Endothelial cell of umbilical vein (primary cell): Measurements from ENCODE around the gene IFNL3. TPM values are rescaled to one million over a fixed set of nuclear protein-coding genes. Genes with fewer than 3 reads are reported as not detected.

Experiments
- BruUV-seq: library from RNA; stranded (reverse); fragments of 400-500 nt; replicated peaks from 2 replicates; lab custom pipeline; 2021; lab: Mats Ljungman, UMichigan
- CTCF ChIA-PET: fragments of 300-600, 350-600 bp; sonication (Branson Sonifier 250); formaldehyde crosslinking; loops from one replicate; lab custom pipeline; 2021; ENCODE audit warnings: antibody characterized with exemption, inconsistent platforms; lab: Charles Lee
- POLR2A ChIA-PET: fragments of 300-600, 350-600 bp; sonication (Branson Sonifier 250); formaldehyde crosslinking; loops from one replicate; lab custom pipeline; 2021; ENCODE audit warnings: antibody characterized with exemption, inconsistent platforms; lab: Charles Lee
- DNase-seq: peaks from one replicate; pipeline ENCODE4 v3.0.0-alpha.2; 2011; ENCODE audit warnings: low read depth, low spot score
- FAIRE-seq: peaks from 2 replicates; lab custom pipeline; 2011; peaks lifted over from hg19 to GRCh38; lab: Jason Lieb, UNC
- H2AFZ ChIP-seq: 2 replicates; pipeline ENCODE4 v1.6.0; 2012; ENCODE audit warnings: low read depth, low read length, control low read depth, inconsistent platforms
- H3K27ac ChIP-seq: 2 replicates; pipeline ENCODE4 v1.5.1; 2011; ENCODE audit warnings: low read depth, mild to moderate bottlenecking, control low read depth, low read length, moderate library complexity; ENCODE audit not compliant: insufficient read depth
- H3K27me3 ChIP-seq, 2 experiments: 2 replicates each; pipeline versions ENCODE4 v1.6.0 to v1.6.1; 2011; ENCODE audit warnings: low read length in 2 of 2, mixed read lengths in 1 of 2; ENCODE audit not compliant: control insufficient read depth in 2 of 2, insufficient read depth in 2 of 2
- H3K36me3 ChIP-seq, 2 experiments: 2 replicates in 1 of 2; 3 replicates in 1 of 2; pipeline ENCODE4 v1.5.1; 2011; ENCODE audit warnings: low read length in 2 of 2, mild to moderate bottlenecking in 1 of 2, moderate library complexity in 1 of 2; ENCODE audit not compliant: control insufficient read depth in 2 of 2, insufficient read depth in 2 of 2; ENCODE audit errors: extremely low read depth in 1 of 2
- H3K4me1 ChIP-seq: 3 replicates; pipeline ENCODE4 v1.5.1; 2011; ENCODE audit warnings: mild to moderate bottlenecking, low read length; ENCODE audit not compliant: control insufficient read depth, insufficient read depth; ENCODE audit errors: extremely low read depth
- H3K4me2 ChIP-seq: 2 replicates; pipeline ENCODE4 v1.6.1; 2011; ENCODE audit warnings: low read length, control low read depth, mixed read lengths; ENCODE audit not compliant: insufficient read depth
- H3K4me3 ChIP-seq, 3 experiments: fragments of 200-600 bp in 1 of 3; sonication (generic), shearing (Covaris generic) in 1 of 3; replicated peaks in 1 of 3; 2 replicates each; pipeline ENCODE4 v1.5.1; 2011 to 2016; ENCODE audit warnings: control low read depth in 3 of 3, low read length in 3 of 3, mild to moderate bottlenecking in 2 of 3, inconsistent platforms in 1 of 3, low read depth in 1 of 3, moderate library complexity in 1 of 3; ENCODE audit not compliant: insufficient read depth in 1 of 3
- H3K79me2 ChIP-seq: 2 replicates; pipeline ENCODE4 v1.6.0; 2012; ENCODE audit warnings: low read length, inconsistent platforms; ENCODE audit not compliant: control insufficient read depth, insufficient read depth
- H3K9ac ChIP-seq: replicated peaks from 2 replicates; pipeline ENCODE3; 2011; ENCODE audit warnings: low read length, control low read depth; ENCODE audit not compliant: insufficient read depth; ENCODE audit errors: extremely low read depth
- H3K9me1 ChIP-seq: replicated peaks from 3 replicates; pipeline ENCODE4 v1.6.0; 2011; ENCODE audit warnings: mild to moderate bottlenecking, low read length; ENCODE audit not compliant: control insufficient read depth, insufficient read depth; ENCODE audit errors: extremely low read depth
- H3K9me3 ChIP-seq: replicated peaks from 2 replicates; pipeline ENCODE4 v1.5.1; 2012; ENCODE audit warnings: low read length, inconsistent platforms; ENCODE audit not compliant: control insufficient read depth, insufficient read depth
- H4K20me1 ChIP-seq: replicated peaks from 2 replicates; pipeline ENCODE3; 2011; ENCODE audit warnings: mild to moderate bottlenecking, low read length; ENCODE audit not compliant: control insufficient read depth, insufficient read depth; ENCODE audit errors: extremely low read depth
- CTCF ChIP-seq, 2 donors: IDR thresholded peaks; 1 replicate in 1 of 2; 2 replicates in 1 of 2; pipeline ENCODE4 v1.5.1; 2011; ENCODE audit warnings: low read length in 2 of 2, mild to moderate bottlenecking in 2 of 2, moderate library complexity in 2 of 2, control low read depth in 1 of 2, inconsistent platforms in 1 of 2, low read depth in 1 of 2; ENCODE audit not compliant: insufficient read depth in 1 of 2; ENCODE audit errors: extremely low read depth in 1 of 2
- EZH2 ChIP-seq: IDR thresholded peaks from 2 replicates; pipeline ENCODE4 v1.6.1; 2012; ENCODE audit warnings: borderline replicate concordance, low read depth, mild to moderate bottlenecking, moderate library complexity, low read length, inconsistent platforms; ENCODE audit not compliant: severe bottlenecking
- FOS ChIP-seq: IDR thresholded peaks from 2 replicates; pipeline ENCODE4 v1.6.1; 2011; ENCODE audit warnings: mild to moderate bottlenecking, low read length, moderate library complexity, borderline replicate concordance; ENCODE audit not compliant: insufficient read depth
- GATA2 ChIP-seq: IDR thresholded peaks from 2 replicates; pipeline ENCODE4 v1.7.0; 2011; ENCODE audit warnings: low read depth, mild to moderate bottlenecking, moderate library complexity, mixed read lengths, low read length; ENCODE audit not compliant: insufficient read length, insufficient read depth
- JUN ChIP-seq: IDR thresholded peaks from 2 replicates; pipeline ENCODE4 v1.6.1; 2011; ENCODE audit warnings: borderline replicate concordance, low read depth; ENCODE audit not compliant: insufficient read length, insufficient read depth
- MAX ChIP-seq: IDR thresholded peaks from 2 replicates; pipeline ENCODE4 v1.6.1; 2011; ENCODE audit not compliant: insufficient read depth, insufficient read length
- MYC ChIP-seq: IDR thresholded peaks from one replicate; pipeline ENCODE4 v1.6.1; 2011; ENCODE audit warnings: mild to moderate bottlenecking, low read depth, low read length
- POLR2A ChIP-seq: IDR thresholded peaks from 2 replicates; pipeline ENCODE4 v1.6.1; 2012; ENCODE audit warnings: low read depth, mild to moderate bottlenecking, control low read depth, low read length
- POLR2AphosphoS5 ChIP-seq: IDR thresholded peaks from 2 replicates; pipeline ENCODE4 v1.6.1; 2012; ENCODE audit warnings: low read depth, mild to moderate bottlenecking, control low read depth, low read length, moderate library complexity; ENCODE audit not compliant: insufficient read depth
- dilution Hi-C: fragments of 300-500 bp; cut with MboI; formaldehyde crosslinking; loops from one replicate; pipeline ENCODE4 v1.15.0; 2019; ENCODE audit warnings: low sequenced_read_pairs; ENCODE audit not compliant: extremely low pct_ligation_motif_present
- intact Hi-C: fragments of 100-400 bp; cut with micrococcal nuclease; formaldehyde crosslinking; loops from one replicate; pipeline ENCODE4 v1.10.0; 2022
- polyA plus RNA-seq, 4 experiments: library from polyadenylated mRNA; depleted of rRNA in 3 of 4; stranded (reverse) in 3 of 4; unstranded in 1 of 4; fragments of >200 nt; gene quantifications; 2 replicates each; pipeline versions ENCODE4 v1.2.1 to v1.2.3, GENCODE V29; 2011 to 2012; ENCODE audit warnings: missing spikeins in 1 of 4
- total RNA-seq: library from RNA; stranded (reverse); gene quantifications from 2 replicates; pipeline ENCODE4 v1.2.3, GENCODE V29; 2021

The IFNL3 gene
- total and polyA plus RNA-seq, 2 donors (not counting 3 experiments of a cell fraction or from before 2014, with no cell fraction given), result not detected

- TF ChIP-seq MYC (no peak), GATA2 (no peak), FOS (no peak), JUN (no peak), POLR2AphosphoS5 (no peak), POLR2A (no peak), EZH2 (no peak), MAX (no peak), CTCF (IDR thresholded peaks at IDR 0.05; ENCODE audit: extremely low read depth in 1 of 2, insufficient read depth in 1 of 2, low read depth in 1 of 2, low read length in 2 of 2) (no peak)
- FAIRE-seq, result no peak
- ChIA-PET POLR2A (no interaction called here), CTCF (no interaction called here)
- Histone ChIP-seq H2AFZ (no peak overlapping the region), H3K27me3 (peaks cover 26 to 36% of the 10 kb centered on the region in 2 experiments), H4K20me1 (no peaks in the 10 kb centered on the region), H3K79me2 (no peaks in the 10 kb centered on the region), H3K36me3 (no peaks in the 10 kb centered on the region), H3K27ac (no peak overlapping the region), H3K9me3 (no peaks in the 10 kb centered on the region), H3K9ac (no peak overlapping the region), H3K4me2 (no peak overlapping the region), H3K4me3 (no peak overlapping the region), H3K4me1 (no peaks in the 10 kb centered on the region), H3K9me1 (no peaks in the 10 kb centered on the region)
- no peak for DNase-seq
- intact Hi-C loops (no loop called here), dilution Hi-C loops (no loop called here)
- BruUV-seq, result no TSS peak
Observed at GRCh38 chr19:39193803-39194202, 51.0 kb downstream of the IFNL3 start.

Other genes with a start within 250 kb of the IFNL3 start
- 4.2 and 6.5 TPM in 2 replicates for gene FBXO27, start 212.5 kb downstream of the IFNL3 start, total RNA-seq
- 3.5 and 4.9 TPM in 2 replicates for gene FBXO27, start 212.5 kb downstream of the IFNL3 start, polyA plus RNA-seq
- gene ACP7, start 160.6 kb downstream of the IFNL3 start, total RNA-seq, result 0.18 and 0.49 TPM in 2 replicates
- 0.03 and 0.04 TPM in 2 replicates for gene ACP7, start 160.6 kb downstream of the IFNL3 start, polyA plus RNA-seq
- gene PAK4, start 119.2 kb downstream of the IFNL3 start, total RNA-seq, result 49.6 and 55.4 TPM in 2 replicates
- 39.8 and 48.4 TPM in 2 replicates for gene PAK4, start 119.2 kb downstream of the IFNL3 start, polyA plus RNA-seq
- not detected in 2 replicates for gene NCCRP1, start 48.0 kb downstream of the IFNL3 start, total RNA-seq
- 0.06 TPM in 1 of 2 replicates, not detected in the other for gene NCCRP1, start 48.0 kb downstream of the IFNL3 start, polyA plus RNA-seq
- gene SYCN, start 40.7 kb downstream of the IFNL3 start, total RNA-seq, result not detected in 2 replicates
- not detected in 2 replicates for gene SYCN, start 40.7 kb downstream of the IFNL3 start, polyA plus RNA-seq
- not detected in 2 replicates for gene IFNL4, start 3.9 kb upstream of the IFNL3 start, total RNA-seq
- gene IFNL4, start 3.9 kb upstream of the IFNL3 start, polyA plus RNA-seq, result not detected in 2 replicates
- not detected in 2 replicates for gene IFNL2, start 23.4 kb upstream of the IFNL3 start, total RNA-seq
- not detected in 2 replicates for gene IFNL2, start 23.4 kb upstream of the IFNL3 start, polyA plus RNA-seq
- gene IFNL1, start 51.4 kb upstream of the IFNL3 start, total RNA-seq, result not detected in 2 replicates
- gene IFNL1, start 51.4 kb upstream of the IFNL3 start, polyA plus RNA-seq, result not detected in 2 replicates
- 1.4 and 1.5 TPM in 2 replicates for gene LRFN1, start 75.9 kb upstream of the IFNL3 start, total RNA-seq
- 0.38 and 0.39 TPM in 2 replicates for gene LRFN1, start 75.9 kb upstream of the IFNL3 start, polyA plus RNA-seq
- 39.5 and 41.5 TPM in 2 replicates for gene GMFG, start 91.0 kb upstream of the IFNL3 start, total RNA-seq
- 9.2 and 13.7 TPM in 2 replicates for gene GMFG, start 91.0 kb upstream of the IFNL3 start, polyA plus RNA-seq
- gene SAMD4B, start 97.4 kb upstream of the IFNL3 start, total RNA-seq, result 82.1 and 87.7 TPM in 2 replicates
- 84.2 and 98.0 TPM in 2 replicates for gene SAMD4B, start 97.4 kb upstream of the IFNL3 start, polyA plus RNA-seq
- gene PAF1, start 146.1 kb upstream of the IFNL3 start, total RNA-seq, result 53.6 and 55.1 TPM in 2 replicates
- gene PAF1, start 146.1 kb upstream of the IFNL3 start, polyA plus RNA-seq, result 77.9 and 90.8 TPM in 2 replicates
- 24.7 and 25.5 TPM in 2 replicates for gene MED29, start 146.4 kb upstream of the IFNL3 start, total RNA-seq
- gene MED29, start 146.4 kb upstream of the IFNL3 start, polyA plus RNA-seq, result 50.4 and 60.3 TPM in 2 replicates
- 12.2 and 26.5 TPM in 2 replicates for gene ZFP36, start 161.8 kb upstream of the IFNL3 start, total RNA-seq
- gene ZFP36, start 161.8 kb upstream of the IFNL3 start, polyA plus RNA-seq, result 16.3 and 21.7 TPM in 2 replicates
- 74.1 TPM in 2 replicates for gene PLEKHG2, start 167.7 kb upstream of the IFNL3 start, total RNA-seq
- 26.4 and 44.7 TPM in 2 replicates for gene PLEKHG2, start 167.7 kb upstream of the IFNL3 start, polyA plus RNA-seq
- gene RPS16, start 190.9 kb upstream of the IFNL3 start, total RNA-seq, result 1,735 and 1,768 TPM in 2 replicates
- gene RPS16, start 190.9 kb upstream of the IFNL3 start, polyA plus RNA-seq, result 5,244 and 6,084 TPM in 2 replicates
- 108 and 120 TPM in 2 replicates for gene SUPT5H, start 200.6 kb upstream of the IFNL3 start, total RNA-seq
- 81.8 and 87.6 TPM in 2 replicates for gene SUPT5H, start 200.6 kb upstream of the IFNL3 start, polyA plus RNA-seq
- 85.7 and 86.1 TPM in 2 replicates for gene TIMM50, start 235.8 kb upstream of the IFNL3 start, total RNA-seq
- 118 and 124 TPM in 2 replicates for gene TIMM50, start 235.8 kb upstream of the IFNL3 start, polyA plus RNA-seq